ENCODE results near the gene STEAP1.

The STEAP1 gene

DNA sequence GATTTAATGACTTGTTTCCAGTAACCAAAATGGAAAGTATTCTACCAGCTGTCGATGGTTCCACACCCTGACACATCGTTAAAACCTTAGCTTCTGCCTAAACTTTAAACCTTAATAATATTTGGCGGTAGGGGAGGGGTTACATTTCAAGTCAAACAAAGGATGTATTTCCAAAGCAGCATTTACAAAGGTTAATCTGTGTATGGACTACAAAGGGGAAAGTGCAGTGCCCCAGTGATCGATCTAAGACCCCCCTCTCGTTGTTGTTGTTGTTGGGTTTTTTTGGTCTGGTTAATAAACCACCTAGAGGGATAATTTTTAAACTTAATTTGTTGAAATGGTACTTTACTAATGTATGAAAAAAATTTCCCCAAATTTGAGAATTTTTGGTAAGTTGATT, 56.2 kb downstream of the STEAP1 start:
- DNase-seq (ENCODE audit: extremely low spot score, insufficient read length, low read depth) = no peak
- no peak for FAIRE-seq

DNA sequence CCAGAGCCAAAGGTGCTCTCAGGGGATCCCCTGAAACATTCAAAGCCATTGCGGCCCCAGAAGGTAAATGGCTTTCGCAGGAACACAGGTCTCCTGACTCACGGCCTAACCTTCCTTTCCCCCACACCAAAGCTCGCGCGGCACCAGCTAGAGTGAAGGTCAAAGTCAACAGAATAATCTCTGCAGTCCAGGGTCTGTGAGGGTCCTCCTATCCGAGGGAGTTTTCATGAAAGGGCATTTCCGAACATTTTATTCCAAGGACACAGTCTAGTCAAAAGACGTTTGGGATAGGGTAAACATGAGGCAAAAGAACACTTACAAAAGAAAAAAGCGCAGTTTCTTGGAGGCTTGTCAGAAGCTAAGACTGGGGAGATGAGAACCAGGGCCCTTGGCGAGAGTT, 56.7 kb downstream of the STEAP1 start:
- DNase-seq (ENCODE audit: extremely low spot score, insufficient read length, low read depth) = no peak
- FAIRE-seq = no peak

DNA sequence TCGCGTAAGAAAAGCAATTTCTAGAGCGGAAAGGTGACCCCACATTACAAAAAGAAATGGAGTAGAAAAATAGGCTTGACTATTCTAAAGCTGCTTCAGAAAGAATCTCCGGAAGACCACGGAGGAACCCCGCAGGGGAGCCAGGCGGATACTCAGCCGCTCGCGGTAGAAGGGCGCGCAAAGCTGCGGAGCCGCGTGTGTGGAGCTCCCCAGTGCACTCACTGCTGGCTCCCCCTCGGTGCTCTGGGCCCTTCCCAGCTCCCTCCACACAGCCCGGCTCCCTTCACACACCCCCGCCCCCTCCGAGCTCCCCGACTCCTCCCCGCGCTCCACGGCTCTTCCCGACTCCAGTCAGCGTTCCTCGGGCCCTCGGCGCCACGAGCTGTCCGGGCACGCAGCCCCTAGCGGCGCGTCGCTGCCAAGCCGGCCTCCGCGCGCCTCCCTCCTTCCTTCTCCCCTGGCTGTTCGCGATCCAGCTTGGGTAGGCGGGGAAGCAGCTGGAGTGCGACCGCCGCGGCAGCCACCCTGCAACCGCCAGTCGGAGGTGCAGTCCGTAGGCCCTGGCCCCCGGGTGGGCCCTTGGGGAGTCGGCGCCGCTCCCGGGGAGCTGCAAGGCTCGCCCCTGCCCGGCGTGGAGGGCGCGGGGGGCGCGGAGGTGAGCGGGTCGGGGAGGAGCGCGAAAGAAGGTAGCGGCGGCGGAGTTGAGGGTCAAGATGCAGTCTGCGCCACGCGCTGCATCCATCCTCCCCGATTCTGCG, 57.3 kb downstream of the STEAP1 start, which contains the start of gene STEAP2:
TSS of gene STEAP2 (plus strand) at position 350 of the 758 bp plus-strand sequence. CDS start 13,343 bp downstream, outside the sequence.
- DNase-seq (ENCODE audit: extremely low spot score, insufficient read length, low read depth) (no peak), FAIRE-seq (no peak)

DNA sequence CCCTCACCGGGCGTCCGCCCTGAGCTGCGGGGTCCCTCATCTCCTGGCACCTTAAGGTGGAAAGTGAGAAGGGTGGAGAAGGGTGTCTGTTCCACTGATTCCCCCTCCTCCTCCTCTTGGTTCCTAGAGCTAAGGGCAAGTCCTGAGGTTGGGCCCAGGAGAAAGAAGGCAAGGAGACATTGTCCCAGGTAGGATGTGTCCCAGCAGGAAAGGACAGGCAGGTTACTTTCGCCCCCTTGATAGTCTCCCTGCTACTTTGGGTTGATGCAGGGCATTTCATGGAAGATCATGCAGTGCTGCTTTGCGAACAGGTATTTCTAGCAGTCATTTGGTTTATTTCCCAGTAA, 57.9 kb downstream of the STEAP1 start:
- no peak for FAIRE-seq
- no peak for DNase-seq (ENCODE audit: extremely low spot score, insufficient read length, low read depth)

DNA sequence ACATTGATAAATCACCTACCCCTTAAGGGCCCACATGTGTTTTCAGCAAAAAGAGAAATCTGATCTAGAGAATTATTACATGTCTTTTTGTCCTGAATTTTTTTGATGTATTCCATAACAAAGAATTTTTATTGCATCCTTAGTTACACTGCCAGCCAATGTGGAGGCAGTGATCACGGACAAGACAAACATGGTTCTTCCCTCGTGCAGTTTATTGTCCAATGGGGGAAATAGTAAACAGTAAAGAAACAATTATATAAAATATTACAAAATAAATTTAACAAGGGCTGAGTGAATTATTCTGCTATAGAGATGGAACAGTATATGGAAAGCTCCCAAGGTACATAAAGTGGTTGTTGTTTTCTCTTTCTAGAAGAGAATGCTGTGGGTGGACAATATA, 59.3 kb downstream of the STEAP1 start:
- FAIRE-seq (no peak), DNase-seq (ENCODE audit: extremely low spot score, insufficient read length, low read depth) (no peak)

Data from GM18507 (cell line).